Measurements from ENCODE around the gene CLK1. TPM values are rescaled to one million over a fixed set of nuclear protein-coding genes. Genes with fewer than 3 reads are reported as not detected.

CLK1 gene
- total and polyA plus RNA-seq, 2 of the 13 experiments (the other 11 are each of a cell fraction or from before 2014, with no cell fraction given), result 66.6 to 101 TPM

GRCh38 chr2:200811333-200812121, 52.9 kb downstream of the CLK1 start, which contains the start of gene BZW1 (continued):
- peak; percentile 90 for TF ChIP-seq POLR2AphosphoS5 (IDR thresholded peaks at IDR 0.05; ENCODE audit: low read depth, low read length)
- TF ChIP-seq ZC3H4 (CRISPR knock-in tag; IDR thresholded peaks at IDR 0.05; ENCODE audit: borderline replicate concordance), result 0 out of 2 replicates have a peak, but pooled peaks have one; percentile 50
- TF ChIP-seq, protein P1, sequence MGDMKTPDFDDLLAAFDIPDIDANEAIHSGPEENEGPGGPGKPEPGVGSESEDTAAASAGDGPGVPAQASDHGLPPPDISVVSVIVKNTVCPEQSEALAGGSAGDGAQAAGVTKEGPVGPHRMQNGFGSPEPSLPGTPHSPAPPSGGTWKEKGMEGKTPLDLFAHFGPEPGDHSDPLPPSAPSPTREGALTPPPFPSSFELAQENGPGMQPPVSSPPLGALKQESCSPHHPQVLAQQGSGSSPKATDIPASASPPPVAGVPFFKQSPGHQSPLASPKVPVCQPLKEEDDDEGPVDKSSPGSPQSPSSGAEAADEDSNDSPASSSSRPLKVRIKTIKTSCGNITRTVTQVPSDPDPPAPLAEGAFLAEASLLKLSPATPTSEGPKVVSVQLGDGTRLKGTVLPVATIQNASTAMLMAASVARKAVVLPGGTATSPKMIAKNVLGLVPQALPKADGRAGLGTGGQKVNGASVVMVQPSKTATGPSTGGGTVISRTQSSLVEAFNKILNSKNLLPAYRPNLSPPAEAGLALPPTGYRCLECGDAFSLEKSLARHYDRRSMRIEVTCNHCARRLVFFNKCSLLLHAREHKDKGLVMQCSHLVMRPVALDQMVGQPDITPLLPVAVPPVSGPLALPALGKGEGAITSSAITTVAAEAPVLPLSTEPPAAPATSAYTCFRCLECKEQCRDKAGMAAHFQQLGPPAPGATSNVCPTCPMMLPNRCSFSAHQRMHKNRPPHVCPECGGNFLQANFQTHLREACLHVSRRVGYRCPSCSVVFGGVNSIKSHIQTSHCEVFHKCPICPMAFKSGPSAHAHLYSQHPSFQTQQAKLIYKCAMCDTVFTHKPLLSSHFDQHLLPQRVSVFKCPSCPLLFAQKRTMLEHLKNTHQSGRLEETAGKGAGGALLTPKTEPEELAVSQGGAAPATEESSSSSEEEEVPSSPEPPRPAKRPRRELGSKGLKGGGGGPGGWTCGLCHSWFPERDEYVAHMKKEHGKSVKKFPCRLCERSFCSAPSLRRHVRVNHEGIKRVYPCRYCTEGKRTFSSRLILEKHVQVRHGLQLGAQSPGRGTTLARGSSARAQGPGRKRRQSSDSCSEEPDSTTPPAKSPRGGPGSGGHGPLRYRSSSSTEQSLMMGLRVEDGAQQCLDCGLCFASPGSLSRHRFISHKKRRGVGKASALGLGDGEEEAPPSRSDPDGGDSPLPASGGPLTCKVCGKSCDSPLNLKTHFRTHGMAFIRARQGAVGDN (CRISPR knock-in tag; IDR thresholded peaks at IDR 0.05), result 0 out of 2 replicates have a peak, but pooled peaks have one; percentile 78
- no peak for TF ChIP-seq ZNF224 (CRISPR knock-in tag; IDR thresholded peaks at IDR 0.05)
- no peak for TF ChIP-seq HNRNPUL1 (IDR thresholded peaks at IDR 0.05; ENCODE audit: low read depth, low read length)
- peak; percentile 93; the same call in 1 of the 2 replicates for TF ChIP-seq KDM5A (IDR thresholded peaks at IDR 0.05; ENCODE audit: borderline replicate concordance, low read length)
- TF ChIP-seq, protein P2, sequence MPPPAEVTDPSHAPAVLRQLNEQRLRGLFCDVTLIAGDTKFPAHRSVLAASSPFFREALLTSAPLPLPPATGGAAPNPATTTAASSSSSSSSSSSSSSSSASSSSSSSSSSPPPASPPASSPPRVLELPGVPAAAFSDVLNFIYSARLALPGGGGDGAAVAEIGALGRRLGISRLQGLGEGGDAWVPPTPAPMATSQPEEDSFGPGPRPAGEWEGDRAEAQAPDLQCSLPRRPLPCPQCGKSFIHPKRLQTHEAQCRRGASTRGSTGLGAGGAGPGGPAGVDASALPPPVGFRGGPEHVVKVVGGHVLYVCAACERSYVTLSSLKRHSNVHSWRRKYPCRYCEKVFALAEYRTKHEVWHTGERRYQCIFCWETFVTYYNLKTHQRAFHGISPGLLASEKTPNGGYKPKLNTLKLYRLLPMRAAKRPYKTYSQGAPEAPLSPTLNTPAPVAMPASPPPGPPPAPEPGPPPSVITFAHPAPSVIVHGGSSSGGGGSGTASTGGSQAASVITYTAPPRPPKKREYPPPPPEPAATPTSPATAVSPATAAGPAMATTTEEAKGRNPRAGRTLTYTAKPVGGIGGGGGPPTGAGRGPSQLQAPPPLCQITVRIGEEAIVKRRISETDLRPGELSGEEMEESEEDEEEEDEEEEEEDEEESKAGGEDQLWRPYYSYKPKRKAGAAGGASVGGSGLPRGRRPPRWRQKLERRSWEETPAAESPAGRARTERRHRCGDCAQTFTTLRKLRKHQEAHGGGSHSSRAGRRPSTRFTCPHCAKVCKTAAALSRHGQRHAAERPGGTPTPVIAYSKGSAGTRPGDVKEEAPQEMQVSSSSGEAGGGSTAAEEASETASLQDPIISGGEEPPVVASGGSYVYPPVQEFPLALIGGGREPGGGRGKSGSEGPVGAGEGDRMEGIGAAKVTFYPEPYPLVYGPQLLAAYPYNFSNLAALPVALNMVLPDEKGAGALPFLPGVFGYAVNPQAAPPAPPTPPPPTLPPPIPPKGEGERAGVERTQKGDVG (CRISPR knock-in tag; IDR thresholded peaks at IDR 0.05; ENCODE audit: borderline replicate concordance), result peak; percentile 65; the same call in 1 of the 2 replicates
- peak; percentile 31 for TF ChIP-seq ZNF883 (CRISPR knock-in tag; IDR thresholded peaks at IDR 0.05; ENCODE audit: not compliant biosample characterization)
- no peak; the same call in 1 of the 2 replicates for TF ChIP-seq SSRP1 (CRISPR knock-in tag; IDR thresholded peaks at IDR 0.05)
- TF ChIP-seq KIAA2018 (CRISPR knock-in tag; IDR thresholded peaks at IDR 0.05; ENCODE audit: borderline replicate concordance), result no peak
- 0 out of 2 replicates have a peak, but pooled peaks have one; percentile 42 for TF ChIP-seq NR3C1 (CRISPR knock-in tag; IDR thresholded peaks at IDR 0.05)
